ENCODE results near the gene RELN. TPM values are rescaled to one million over a fixed set of nuclear protein-coding genes. Genes with fewer than 3 reads are reported as not detected.

The RELN gene
- total RNA-seq, 4 donors from 2014 or later = 1.2 to 7.1 (median 3.7) TPM

DNA sequence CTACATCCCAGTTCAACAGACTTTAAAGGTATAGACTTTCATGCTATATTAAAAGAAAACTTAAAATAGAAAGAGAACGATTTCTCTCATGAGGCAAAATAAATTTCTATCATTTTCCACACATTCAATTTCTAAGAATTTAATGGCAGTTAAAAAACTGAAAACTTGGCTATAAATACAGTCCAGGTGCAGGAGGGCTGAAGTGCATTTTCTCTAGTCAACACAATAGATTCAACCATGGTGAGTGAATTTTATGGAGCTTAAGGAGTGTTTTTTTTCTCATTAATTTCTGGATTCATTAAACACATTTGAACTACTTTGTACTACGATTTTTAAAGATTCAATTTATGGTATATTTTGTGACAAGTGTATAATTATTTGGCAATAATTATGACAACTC, 302.7 kb downstream of the RELN start:
- no peak for DNase-seq (ENCODE audit: low spot score)
- TF ChIP-seq, protein P1, sequence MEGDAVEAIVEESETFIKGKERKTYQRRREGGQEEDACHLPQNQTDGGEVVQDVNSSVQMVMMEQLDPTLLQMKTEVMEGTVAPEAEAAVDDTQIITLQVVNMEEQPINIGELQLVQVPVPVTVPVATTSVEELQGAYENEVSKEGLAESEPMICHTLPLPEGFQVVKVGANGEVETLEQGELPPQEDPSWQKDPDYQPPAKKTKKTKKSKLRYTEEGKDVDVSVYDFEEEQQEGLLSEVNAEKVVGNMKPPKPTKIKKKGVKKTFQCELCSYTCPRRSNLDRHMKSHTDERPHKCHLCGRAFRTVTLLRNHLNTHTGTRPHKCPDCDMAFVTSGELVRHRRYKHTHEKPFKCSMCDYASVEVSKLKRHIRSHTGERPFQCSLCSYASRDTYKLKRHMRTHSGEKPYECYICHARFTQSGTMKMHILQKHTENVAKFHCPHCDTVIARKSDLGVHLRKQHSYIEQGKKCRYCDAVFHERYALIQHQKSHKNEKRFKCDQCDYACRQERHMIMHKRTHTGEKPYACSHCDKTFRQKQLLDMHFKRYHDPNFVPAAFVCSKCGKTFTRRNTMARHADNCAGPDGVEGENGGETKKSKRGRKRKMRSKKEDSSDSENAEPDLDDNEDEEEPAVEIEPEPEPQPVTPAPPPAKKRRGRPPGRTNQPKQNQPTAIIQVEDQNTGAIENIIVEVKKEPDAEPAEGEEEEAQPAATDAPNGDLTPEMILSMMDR (IDR thresholded peaks at IDR 0.05) = no peak
- ATAC-seq (ENCODE audit: low FRiP score) = no peak

DNA sequence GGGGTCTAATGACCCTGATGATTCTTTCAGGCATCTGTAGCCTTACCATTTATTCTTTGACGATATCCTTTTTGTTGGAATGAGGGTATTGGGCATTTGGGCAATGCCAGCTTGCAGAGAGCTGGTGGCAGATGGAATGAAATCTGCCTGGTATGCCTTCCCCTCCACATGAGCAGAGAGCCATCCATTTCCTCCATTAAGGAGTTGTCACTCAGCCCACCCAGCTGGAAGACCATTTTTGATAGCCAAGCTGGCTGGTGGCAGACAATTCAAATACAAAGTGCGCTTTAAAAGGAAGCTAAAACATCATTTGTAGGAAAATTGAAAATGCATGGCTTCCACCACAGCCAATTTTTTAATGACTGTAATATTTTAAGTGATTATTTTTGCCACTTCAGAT, 303.4 kb downstream of the RELN start:
- no peak for DNase-seq (ENCODE audit: low spot score)
- no peak for ATAC-seq (ENCODE audit: low FRiP score)
- TF ChIP-seq, protein P1 (IDR thresholded peaks at IDR 0.05) = no peak

DNA sequence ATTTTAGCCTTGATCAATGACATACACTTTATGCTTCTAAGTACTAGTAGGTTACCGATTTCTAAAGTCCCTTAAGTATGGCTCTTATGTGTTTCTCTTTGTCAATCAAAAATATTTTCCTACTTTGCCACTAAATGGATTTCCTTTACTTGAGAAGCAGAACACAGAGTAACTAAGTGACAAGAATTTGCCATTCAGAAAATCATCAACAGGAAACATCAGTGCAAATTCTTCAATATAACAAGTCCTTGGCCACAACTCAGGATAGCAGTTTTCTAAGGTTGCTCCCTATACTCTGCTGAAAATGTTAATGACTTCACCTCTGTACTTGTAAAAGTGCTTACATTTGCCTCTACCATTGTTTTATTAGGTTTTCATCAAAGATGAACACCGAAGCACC, 303.8 kb downstream of the RELN start:
- TF ChIP-seq, protein P1 (IDR thresholded peaks at IDR 0.05) = no peak
- no peak for ATAC-seq (ENCODE audit: low FRiP score)
- no peak for DNase-seq (ENCODE audit: low spot score)

DNA sequence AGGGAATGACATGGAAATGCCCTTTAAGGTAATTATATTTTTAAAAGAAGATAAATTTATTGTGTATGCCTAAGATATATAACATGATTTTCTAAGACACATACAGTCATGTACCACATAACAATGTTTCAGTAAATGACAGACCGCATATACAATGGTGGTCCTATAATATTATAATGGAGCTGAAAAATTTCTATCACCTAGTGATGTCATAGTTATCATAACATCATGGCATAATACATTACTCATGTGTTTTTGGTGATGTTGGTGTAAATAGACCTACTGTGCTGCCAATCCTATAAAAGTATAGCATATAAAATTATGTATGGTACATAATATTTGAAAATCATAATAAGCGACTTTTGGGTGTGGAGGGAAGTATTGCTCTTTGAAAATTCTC, 306.1 kb downstream of the RELN start:
- ATAC-seq (ENCODE audit: low FRiP score) = no peak
- TF ChIP-seq, protein P1 (IDR thresholded peaks at IDR 0.05) = no peak
- no peak for DNase-seq (ENCODE audit: low spot score)

DNA sequence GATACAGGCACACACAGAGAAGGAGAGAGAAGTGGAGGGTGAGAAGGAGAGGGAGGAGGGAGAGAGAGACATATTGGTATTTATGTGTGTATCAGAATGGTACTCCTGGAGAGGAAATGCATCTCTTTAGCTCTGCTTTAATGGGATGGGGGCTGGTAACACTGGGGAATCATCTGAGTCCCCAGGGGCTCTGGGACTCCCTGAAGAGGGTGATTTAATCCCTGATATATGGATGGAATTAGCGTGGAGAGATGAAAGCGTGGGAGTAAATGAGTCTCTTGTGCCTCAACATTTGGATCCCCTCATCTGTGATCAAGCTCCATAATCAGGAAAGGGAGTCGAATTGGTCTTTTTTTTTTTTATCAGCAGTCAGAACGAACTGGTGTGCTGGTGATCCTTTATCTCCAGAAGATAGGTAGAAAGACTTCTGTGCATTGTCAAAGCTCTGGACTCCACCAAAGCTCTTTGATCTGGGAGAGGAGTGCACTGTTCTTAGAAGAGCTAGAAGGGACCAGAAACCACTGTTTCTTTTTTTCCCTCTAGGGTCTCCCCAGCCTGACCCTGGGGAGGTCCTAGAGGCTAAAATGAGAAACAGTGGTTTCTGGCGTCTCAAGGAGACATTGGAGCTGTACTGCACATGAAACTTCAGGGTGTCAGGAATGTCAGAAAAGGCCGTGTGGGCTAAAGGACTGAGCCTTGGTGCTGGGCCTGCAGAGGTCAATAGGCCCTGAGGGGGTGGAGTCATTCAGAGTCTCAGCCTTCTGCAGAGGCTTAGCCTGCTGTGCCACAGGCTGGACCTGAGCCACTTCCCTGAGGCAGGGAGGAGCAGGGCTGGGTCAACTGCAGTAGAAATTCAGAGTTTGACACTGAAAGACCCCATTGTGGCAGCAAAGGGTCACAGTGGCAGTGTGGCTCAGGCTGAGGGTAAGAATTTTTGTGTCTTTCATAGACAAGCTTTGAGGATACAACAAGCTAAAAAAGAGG, 309.0 kb downstream of the RELN start:
- TF ChIP-seq, protein P1 (IDR thresholded peaks at IDR 0.05) = no peak
- ATAC-seq (ENCODE audit: low FRiP score) (no peak), DNase-seq (ENCODE audit: low spot score) (no peak)

DNA sequence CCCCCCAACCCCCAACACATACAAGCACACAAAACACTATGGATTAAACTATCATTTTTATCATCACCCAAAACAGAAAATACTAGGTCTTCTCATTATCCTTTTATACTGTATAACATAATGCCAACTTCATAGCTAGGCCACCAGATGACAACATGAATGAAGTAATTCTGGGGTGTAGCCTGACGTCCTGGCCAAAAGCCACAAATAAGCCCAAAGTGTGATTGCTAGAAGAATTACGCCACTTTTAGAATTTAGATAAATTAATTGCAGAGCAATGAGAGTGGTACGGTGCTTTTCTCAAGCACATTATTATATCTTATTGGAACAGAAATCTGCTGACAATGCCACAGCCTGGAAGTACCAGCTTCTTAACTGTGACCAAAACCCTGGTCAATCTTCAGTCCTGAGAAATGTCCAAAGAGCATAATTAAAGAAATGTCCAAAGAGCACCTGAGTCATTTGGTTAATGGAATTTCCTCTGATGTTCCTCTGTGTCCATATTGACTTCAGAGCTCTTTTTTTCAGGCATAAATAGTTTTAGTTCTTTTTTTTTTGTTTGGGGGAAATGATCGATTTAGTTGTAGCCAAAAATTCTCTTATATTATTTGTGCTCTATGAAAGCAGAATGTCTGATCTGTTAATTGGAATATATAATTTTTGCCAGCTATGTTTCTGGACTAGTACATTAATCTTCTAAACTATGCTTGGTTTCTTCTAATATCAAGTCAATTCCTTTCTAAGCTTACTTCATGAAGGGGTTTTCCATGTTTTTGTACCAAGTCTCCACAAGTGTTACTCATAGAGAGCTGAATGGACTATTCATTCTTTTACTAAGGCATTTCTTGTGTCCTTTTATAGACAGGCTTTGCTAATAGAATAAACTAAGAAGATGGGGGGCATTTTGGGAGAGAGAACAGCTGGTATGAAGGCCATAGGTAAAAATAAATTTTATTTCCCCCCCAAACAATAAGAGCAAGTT, 310.0 kb downstream of the RELN start:
- no peak for ATAC-seq (ENCODE audit: low FRiP score)

More for the DNA sequence above, 310.0 kb downstream of the RELN start:
- TF ChIP-seq, protein P1 (IDR thresholded peaks at IDR 0.05) = no peak
- no peak for DNase-seq (ENCODE audit: low spot score)

Measured in omental fat pad (tissue), 4 donors.